Measurements from ENCODE around the gene ROBO1. TPM values are rescaled to one million over a fixed set of nuclear protein-coding genes. Genes with fewer than 3 reads are reported as not detected.

Gene ROBO1
- total RNA-seq, 2 donors from 2014 or later = 7.6 to 19.7 TPM

GRCh38 chr3:78601249-78601648 lies 1166.5 kb downstream of the ROBO1 start:
- Histone ChIP-seq H3K27me3 (no peaks in the 10 kb centered on the region), H3K27ac (no peak overlapping the region), H3K9me3 (no peaks in the 10 kb centered on the region), H3K4me1 (no peaks in the 10 kb centered on the region), H3K36me3 (no peaks in the 10 kb centered on the region), H3K4me3 (no peak overlapping the region)
- DNase-seq (ENCODE audit: low spot score) = no peak
- TF ChIP-seq CTCF (IDR thresholded peaks at IDR 0.05) = no peak

- no peak overlapping the region for H3K27ac ChIP-seq
- no peak for DNase-seq (ENCODE audit: low spot score)
- H3K27me3 ChIP-seq = no peaks in the 10 kb centered on the region
- H3K4me3 ChIP-seq = no peak overlapping the region
- no peak for TF ChIP-seq CTCF (IDR thresholded peaks at IDR 0.05)
- no peaks in the 10 kb centered on the region for H3K9me3 ChIP-seq
- H3K4me1 ChIP-seq = no peaks in the 10 kb centered on the region
- H3K36me3 ChIP-seq = no peaks in the 10 kb centered on the region
These were observed 1178.0 kb downstream of the ROBO1 start for GRCh38 chr3:78589778-78590177.

DNA sequence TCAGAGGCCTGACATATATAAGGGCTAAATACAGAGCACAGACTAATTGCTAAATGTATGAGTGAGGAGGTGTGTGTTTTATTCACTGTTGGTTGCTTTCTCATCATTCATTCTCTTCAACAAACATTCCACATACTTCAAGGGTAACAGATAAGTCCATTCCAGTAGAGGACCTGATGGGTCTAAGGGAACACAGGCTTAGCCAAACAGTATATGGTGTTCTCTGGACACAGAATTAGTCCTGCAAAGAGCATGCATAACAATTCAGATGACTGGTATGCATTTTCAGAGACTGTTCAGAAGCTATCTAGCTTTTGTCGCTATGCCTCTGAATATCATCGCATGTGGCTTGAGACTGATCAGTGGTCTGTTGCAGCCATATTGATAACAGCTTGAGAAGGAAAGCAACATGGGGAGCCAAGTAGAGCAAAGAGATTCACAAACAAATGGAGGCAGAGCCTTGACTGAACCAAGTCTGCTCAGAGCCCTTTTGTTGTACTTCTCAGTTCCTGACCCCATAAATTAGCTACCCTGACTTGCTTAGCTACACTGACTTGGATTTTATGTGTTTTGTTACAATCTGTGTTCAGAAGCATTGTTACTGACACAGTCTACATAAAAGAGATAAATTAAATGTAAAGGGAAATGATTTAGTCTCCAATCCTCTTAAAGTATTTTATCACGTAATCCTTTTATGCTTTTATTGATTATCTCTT lies 1178.7 kb downstream of the ROBO1 start:
- no peak for DNase-seq (ENCODE audit: low spot score)
- Histone ChIP-seq H3K9me3 (no peaks in the 10 kb centered on the region), H3K4me3 (no peak overlapping the region), H3K27me3 (no peaks in the 10 kb centered on the region), H3K36me3 (no peaks in the 10 kb centered on the region), H3K27ac (no peak overlapping the region), H3K4me1 (no peaks in the 10 kb centered on the region)
- no peak for TF ChIP-seq CTCF (IDR thresholded peaks at IDR 0.05)

- Histone ChIP-seq H3K27ac (no peak overlapping the region), H3K9me3 (no peaks in the 10 kb centered on the region), H3K4me3 (no peak overlapping the region), H3K27me3 (no peaks in the 10 kb centered on the region), H3K4me1 (no peaks in the 10 kb centered on the region), H3K36me3 (no peaks in the 10 kb centered on the region)
- no peak for DNase-seq (ENCODE audit: low spot score)
- TF ChIP-seq CTCF (IDR thresholded peaks at IDR 0.05) = no peak
These were observed 1187.1 kb downstream of the ROBO1 start for GRCh38 chr3:78580681-78581080.

- no peaks in the 10 kb centered on the region for H3K36me3 ChIP-seq
- no peak overlapping the region for H3K27ac ChIP-seq
- DNase-seq (ENCODE audit: low spot score) = no peak
- H3K27me3 ChIP-seq = no peaks in the 10 kb centered on the region
- H3K4me3 ChIP-seq = no peak overlapping the region
- TF ChIP-seq CTCF (IDR thresholded peaks at IDR 0.05) = no peak
- H3K9me3 ChIP-seq = peaks cover 0 to 5% of the 10 kb centered on the region in 2 donors
- H3K4me1 ChIP-seq = no peaks in the 10 kb centered on the region
These were observed 1196.3 kb downstream of the ROBO1 start for GRCh38 chr3:78571486-78571885.

DNA sequence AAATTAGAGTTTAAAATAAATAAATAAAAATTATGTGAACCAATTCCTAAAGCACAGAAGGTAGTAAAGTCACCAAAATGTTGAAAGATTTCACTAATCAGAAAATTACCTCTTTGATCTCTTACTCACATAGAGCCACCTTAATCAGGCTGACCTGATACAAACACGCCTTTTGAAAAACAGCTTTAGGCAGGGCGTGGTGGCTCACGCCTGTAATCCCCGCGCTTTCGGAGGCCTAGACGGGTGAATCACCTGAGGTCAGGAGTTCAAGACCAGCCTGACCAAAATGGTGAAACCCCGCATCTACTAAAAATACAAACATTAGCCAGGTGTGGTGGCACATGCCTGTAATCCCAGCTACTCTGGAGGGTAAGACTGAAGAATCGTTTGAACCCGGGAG lies 1197.3 kb downstream of the ROBO1 start:
- H3K27me3 ChIP-seq = no peaks in the 10 kb centered on the region
- H3K4me3 ChIP-seq = no peak overlapping the region
- no peak for TF ChIP-seq CTCF (IDR thresholded peaks at IDR 0.05)
- H3K9me3 ChIP-seq = peaks cover 0 to 5% of the 10 kb centered on the region in 2 donors
- no peak for DNase-seq (ENCODE audit: low spot score)
- H3K27ac ChIP-seq = no peak overlapping the region
- H3K36me3 ChIP-seq = no peaks in the 10 kb centered on the region
- H3K4me1 ChIP-seq = no peaks in the 10 kb centered on the region

All from right atrium auricular region (tissue), 2 donors.